ENCODE measurements around the gene KRTAP4-12.
"Not testable (repeated sequence)": the region's sequence is repeated elsewhere in the genome, so short reads cannot be mapped to it uniquely, and the experiment has no call there.

Gene KRTAP4-12

GRCh38 chr17:41126412-41126811 is 2.4 kb upstream of the KRTAP4-12 start:
- TF ChIP-seq CTCF (conservative IDR thresholded peaks at IDR 0.05; ENCODE audit: control insufficient read depth, insufficient read depth, low read depth, low read length) = no peak
- no peak for DNase-seq (ENCODE audit: low read depth)
- no peak overlapping the region for H3K4me3 ChIP-seq (ENCODE audit: control insufficient read depth, low read depth, low read length)

DNA sequence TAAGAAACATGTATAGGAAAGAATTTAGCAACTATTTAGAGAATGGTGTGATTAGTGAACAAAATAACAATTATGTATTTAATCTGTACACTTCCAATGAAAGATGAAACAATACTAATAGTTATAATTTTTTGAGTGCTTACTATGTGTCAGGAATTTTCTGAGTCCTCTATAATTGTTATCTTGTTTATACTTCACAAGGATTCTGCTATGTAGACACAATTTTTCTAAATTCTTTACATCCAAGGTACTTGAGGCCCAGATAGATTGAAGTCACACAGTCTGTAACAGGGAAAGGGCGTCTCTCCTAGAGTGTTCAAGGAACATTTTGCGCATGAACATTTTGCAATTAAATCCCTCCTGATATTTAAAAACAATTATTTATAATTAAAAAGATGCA is 1.1 kb upstream of the KRTAP4-12 start:
- H3K4me3 ChIP-seq (ENCODE audit: control insufficient read depth, low read depth, low read length) = no peak overlapping the region
- DNase-seq (ENCODE audit: low read depth) = no peak
- no peak for TF ChIP-seq CTCF (conservative IDR thresholded peaks at IDR 0.05; ENCODE audit: control insufficient read depth, insufficient read depth, low read depth, low read length)

DNA sequence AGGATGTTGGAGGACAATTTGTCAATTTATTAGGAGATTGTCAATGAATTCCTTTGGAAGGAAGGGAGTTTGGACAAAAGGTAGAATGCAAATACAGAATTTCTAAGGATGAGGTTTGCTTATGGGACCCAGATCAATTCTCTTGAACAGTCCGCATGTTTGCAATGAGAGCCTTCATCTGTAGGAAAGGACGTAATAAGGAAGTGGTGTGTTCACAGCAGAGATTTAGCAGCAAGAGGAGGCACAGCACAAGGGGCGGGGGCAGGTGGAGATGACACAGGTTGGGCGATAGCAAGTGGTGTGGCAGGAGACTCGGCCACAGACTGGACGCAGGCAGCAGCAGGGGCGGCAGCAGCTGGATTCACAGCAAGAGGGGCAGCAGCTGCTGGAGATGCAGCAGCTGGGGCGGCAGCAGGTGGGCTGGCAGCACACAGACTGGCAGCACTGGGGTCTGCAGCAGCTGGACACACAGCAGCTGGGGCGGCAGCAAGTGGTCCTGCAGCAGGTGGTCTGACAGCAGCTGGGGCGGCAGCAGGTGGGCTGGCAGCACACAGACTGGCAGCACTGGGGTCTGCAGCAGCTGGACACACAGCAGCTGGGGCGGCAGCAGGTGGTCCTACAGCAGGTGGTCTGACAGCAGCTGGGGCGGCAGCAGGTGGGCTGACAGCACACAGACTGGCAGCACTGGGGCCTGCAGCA is 541 bp downstream of the KRTAP4-12 start:
- DNase-seq (ENCODE audit: low read depth); H3K4me3 ChIP-seq (ENCODE audit: control insufficient read depth, low read depth, low read length): not testable (repeated sequence)

GRCh38 chr17:41121742-41122141 is 2.2 kb downstream of the KRTAP4-12 start:
- H3K4me3 ChIP-seq (ENCODE audit: control insufficient read depth, low read depth, low read length) = no peak overlapping the region
- TF ChIP-seq CTCF (conservative IDR thresholded peaks at IDR 0.05; ENCODE audit: control insufficient read depth, insufficient read depth, low read depth, low read length) = no peak
- no peak for DNase-seq (ENCODE audit: low read depth)

GRCh38 chr17:41119696-41120690 is 4.0 kb downstream of the KRTAP4-12 start:
- H3K4me3 ChIP-seq (ENCODE audit: control insufficient read depth, low read depth, low read length) = not testable (repeated sequence)
- DNase-seq (ENCODE audit: low read depth) = peak; percentile 18

- TF ChIP-seq CTCF (conservative IDR thresholded peaks at IDR 0.05; ENCODE audit: control insufficient read depth, insufficient read depth, low read depth, low read length) = no peak
- H3K4me3 ChIP-seq (ENCODE audit: control insufficient read depth, low read depth, low read length) = no peak overlapping the region
- peak; percentile 14 for DNase-seq (ENCODE audit: low read depth)
Observed at GRCh38 chr17:41118721-41119120, 5.3 kb downstream of the KRTAP4-12 start.

DNA sequence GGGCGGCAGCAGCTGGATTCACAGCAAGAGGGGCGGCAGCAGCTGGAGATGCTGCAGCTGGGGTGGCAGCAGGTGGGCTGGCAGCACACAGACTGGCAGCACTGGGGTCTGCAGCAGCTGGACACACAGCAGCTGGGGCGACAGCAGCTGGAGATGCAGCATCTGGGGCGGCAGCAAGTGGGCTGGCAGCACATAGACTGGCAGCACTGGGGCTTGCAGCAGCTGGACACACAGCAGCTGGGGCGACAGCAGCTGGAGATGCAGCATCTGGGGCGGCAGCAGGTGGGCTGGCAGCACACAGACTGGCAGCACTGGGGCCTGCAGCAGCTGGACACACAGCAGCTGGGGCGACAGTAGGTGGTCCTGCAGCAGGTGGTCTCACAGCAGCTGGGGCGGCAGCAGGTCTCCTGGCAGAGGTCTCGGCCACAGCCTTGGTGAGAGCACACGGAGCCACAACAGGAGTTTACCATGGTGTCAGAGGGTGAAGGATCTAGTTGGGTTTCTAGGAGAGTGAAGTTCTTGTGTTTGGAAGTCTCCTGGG is 6.1 kb downstream of the KRTAP4-12 start, which contains the start of gene KRTAP4-11:
Gene KRTAP4-11 (minus strand): TSS at position 528 of the 541 bp plus-strand sequence. CDS start 58 bp downstream, at position 470.
- not testable (repeated sequence) for H3K4me3 ChIP-seq (ENCODE audit: control insufficient read depth, low read depth, low read length); DNase-seq (ENCODE audit: low read depth)

DNA sequence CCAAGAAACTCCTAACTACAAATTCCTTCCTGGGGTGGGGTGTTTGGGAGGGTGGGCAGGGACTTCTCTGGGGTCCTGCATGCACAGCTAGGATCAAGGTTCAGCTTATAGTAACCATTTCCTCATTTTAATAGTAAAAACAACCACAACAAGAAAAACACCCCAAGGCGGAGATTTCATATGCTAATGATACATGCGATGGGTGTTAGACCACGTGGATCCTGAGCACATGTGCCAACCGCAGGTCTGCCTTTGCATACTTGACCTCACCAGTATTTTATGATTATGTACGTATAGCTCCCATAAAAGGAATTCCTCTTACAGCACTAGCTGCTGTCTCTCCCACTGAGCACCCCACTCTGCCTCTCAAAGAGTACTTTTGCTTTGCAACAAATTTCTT is 7.7 kb downstream of the KRTAP4-12 start:
- no peak for DNase-seq (ENCODE audit: low read depth)
- no peak overlapping the region for H3K4me3 ChIP-seq (ENCODE audit: control insufficient read depth, low read depth, low read length)
- no peak for TF ChIP-seq CTCF (conservative IDR thresholded peaks at IDR 0.05; ENCODE audit: control insufficient read depth, insufficient read depth, low read depth, low read length)
